ENCODE data around the gene PRR18. TPM values are rescaled to one million over a fixed set of nuclear protein-coding genes. Genes with fewer than 3 reads are reported as not detected.

The PRR18 gene
- total RNA-seq, 1 experiment from 2014 or later: not detected

DNA sequence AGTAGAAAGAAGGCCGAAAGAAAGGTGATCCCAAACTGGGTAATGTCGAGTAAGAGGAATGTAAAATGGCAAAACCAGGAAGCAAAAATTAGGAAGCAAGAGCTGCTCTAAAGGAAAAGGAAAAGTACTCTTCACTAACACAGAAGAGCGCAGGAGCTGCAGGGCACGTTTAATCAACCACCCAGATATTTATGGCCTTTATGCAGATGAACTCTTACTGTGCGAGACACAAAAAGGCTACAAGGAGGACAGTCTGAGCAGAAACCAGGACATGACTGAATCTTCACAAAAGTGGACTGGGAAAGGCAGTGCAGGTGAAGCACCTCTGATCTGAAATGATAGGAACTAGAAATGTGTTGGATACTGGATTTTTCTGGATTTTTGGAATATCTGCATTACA lies 15.2 kb upstream of the PRR18 start:
- peaks cover 16% of the 10 kb centered on the region for H4K20me1 ChIP-seq (ENCODE audit: insufficient read depth)
- H3K9me3 ChIP-seq (ENCODE audit: insufficient read depth, low read depth): no peaks in the 10 kb centered on the region
- H3K27me3 ChIP-seq (ENCODE audit: insufficient read depth, low read depth): no peaks in the 10 kb centered on the region
- no peak overlapping the region for H3K4me3 ChIP-seq
- peaks cover 8% of the 10 kb centered on the region; the same call in 1 of the 2 replicates for H3F3A ChIP-seq (ENCODE audit: insufficient read depth, low read depth)
- no peak overlapping the region for H3K27ac ChIP-seq
- ChIA-PET CTCF (no interaction called here), POLR2A (ENCODE audit: unreplicated experiment) (no interaction called here)
- no peak for DNase-seq
- no TSS peak for BruUV-seq (replicated peaks)
- intact Hi-C loops (cut with micrococcal nuclease; ENCODE audit: unreplicated experiment): no loop called here
- no peaks in the 10 kb centered on the region for H3K36me3 ChIP-seq (ENCODE audit: low read depth)
- H3K79me2 ChIP-seq (ENCODE audit: low read depth): no peaks in the 10 kb centered on the region
- H3K9me2 ChIP-seq (ENCODE audit: insufficient read depth): no peaks in the 10 kb centered on the region
- no peak overlapping the region for H3K4me2 ChIP-seq
- TF ChIP-seq EZH2 (IDR thresholded peaks at IDR 0.05; ENCODE audit: low read depth) (no peak), CTCF (conservative IDR thresholded peaks at IDR 0.05) (no peak)
- no peaks in the 10 kb centered on the region for H3K4me1 ChIP-seq (replicated peaks; ENCODE audit: insufficient read depth)
- H2AFZ ChIP-seq: no peak overlapping the region

- Histone ChIP-seq H3K27ac (no peak overlapping the region), H3K27me3 (ENCODE audit: insufficient read depth, low read depth) (no peaks in the 10 kb centered on the region), H3K36me3 (ENCODE audit: low read depth) (no peaks in the 10 kb centered on the region), H4K20me1 (ENCODE audit: insufficient read depth) (no peaks in the 10 kb centered on the region), H3K4me2 (no peak overlapping the region), H2AFZ (no peak overlapping the region), H3F3A (ENCODE audit: insufficient read depth, low read depth) (peaks cover 8% of the 10 kb centered on the region; the same call in 1 of the 2 replicates), H3K9me3 (ENCODE audit: insufficient read depth, low read depth) (no peaks in the 10 kb centered on the region), H3K4me1 (replicated peaks; ENCODE audit: insufficient read depth) (no peaks in the 10 kb centered on the region), H3K79me2 (ENCODE audit: low read depth) (no peaks in the 10 kb centered on the region), H3K9me2 (ENCODE audit: insufficient read depth) (no peaks in the 10 kb centered on the region), H3K4me3 (no peak overlapping the region)
- DNase-seq: no peak
- intact Hi-C loops (cut with micrococcal nuclease; ENCODE audit: unreplicated experiment): no loop called here
- ChIA-PET CTCF (no interaction called here), POLR2A (ENCODE audit: unreplicated experiment) (interaction anchor here (0.7 kb wide), 1 partner anchor 45 kb away, joined by 3 read pairs; no protein-coding TSS in a partner anchor)
- no TSS peak for BruUV-seq (replicated peaks)
- TF ChIP-seq EZH2 (IDR thresholded peaks at IDR 0.05; ENCODE audit: low read depth): no peak
- no peak for TF ChIP-seq CTCF (conservative IDR thresholded peaks at IDR 0.05)
Measured at GRCh38 chr6:166318649-166319600, 10.7 kb upstream of the PRR18 start.

GRCh38 chr6:166318227-166318626 lies 10.0 kb upstream of the PRR18 start:
- Histone ChIP-seq H3K79me2 (ENCODE audit: low read depth) (no peaks in the 10 kb centered on the region), H4K20me1 (ENCODE audit: insufficient read depth) (no peaks in the 10 kb centered on the region), H3K27me3 (ENCODE audit: insufficient read depth, low read depth) (no peaks in the 10 kb centered on the region), H3K4me1 (replicated peaks; ENCODE audit: insufficient read depth) (no peaks in the 10 kb centered on the region), H3F3A (ENCODE audit: insufficient read depth, low read depth) (peaks cover 5% of the 10 kb centered on the region; the same call in 1 of the 2 replicates), H3K27ac (no peak overlapping the region), H3K9me3 (ENCODE audit: insufficient read depth, low read depth) (no peaks in the 10 kb centered on the region), H3K4me2 (no peak overlapping the region), H3K9me2 (ENCODE audit: insufficient read depth) (no peaks in the 10 kb centered on the region), H3K4me3 (no peak overlapping the region), H3K36me3 (ENCODE audit: low read depth) (no peaks in the 10 kb centered on the region), H2AFZ (no peak overlapping the region)
- POLR2A ChIA-PET (ENCODE audit: unreplicated experiment): no interaction called here
- CTCF ChIA-PET: no interaction called here
- TF ChIP-seq CTCF (conservative IDR thresholded peaks at IDR 0.05) (no peak), EZH2 (IDR thresholded peaks at IDR 0.05; ENCODE audit: low read depth) (no peak)
- no peak for DNase-seq
- intact Hi-C loops (cut with micrococcal nuclease; ENCODE audit: unreplicated experiment): no loop called here
- no TSS peak for BruUV-seq (replicated peaks)

All from PC-9 (cell line).